Hepatocyte (in vitro differentiated cells): ENCODE results near the gene PTPRM. TPM values are rescaled to one million over a fixed set of nuclear protein-coding genes. Genes with fewer than 3 reads are reported as not detected.

Experiments used
- DNase-seq: peaks from one replicate; pipeline ENCODE4 v3.0.0-alpha.2; 2016; ENCODE audit warnings: low spot score
- H2AFZ ChIP-seq: fragments of 200-600 bp; sonication (generic); 2 replicates; pipeline ENCODE4 v1.6.0; 2016; ENCODE audit warnings: antibody characterized with exemption, mild to moderate bottlenecking
- H3K27ac ChIP-seq: fragments of 200-600 bp; sonication (generic); 2 replicates; pipeline ENCODE4 v1.5.1; 2016; ENCODE audit warnings: mild to moderate bottlenecking
- H3K27me3 ChIP-seq: fragments of 200-600 bp; sonication (generic); 2 replicates; pipeline ENCODE4 v1.6.1; 2016
- H3K36me3 ChIP-seq: fragments of 200-600 bp; sonication (generic); replicated peaks from 2 replicates; pipeline ENCODE4 v1.5.1; 2016; ENCODE audit warnings: low read depth; ENCODE audit not compliant: insufficient read depth
- H3K4me1 ChIP-seq: fragments of 200-600 bp; sonication (generic); 2 replicates; pipeline ENCODE4 v1.5.1; 2016; ENCODE audit warnings: mild to moderate bottlenecking, moderate library complexity; ENCODE audit not compliant: insufficient read depth
- H3K4me2 ChIP-seq: fragments of 200-600 bp; sonication (generic); 2 replicates; pipeline ENCODE4 v1.6.0; 2016
- H3K4me3 ChIP-seq: fragments of 200-600 bp; sonication (generic); 2 replicates; pipeline ENCODE4 v1.5.1; 2016; ENCODE audit warnings: mild to moderate bottlenecking
- H3K79me2 ChIP-seq: fragments of 200-600 bp; sonication (generic); 2 replicates; pipeline ENCODE4 v1.6.0; 2017; ENCODE audit warnings: mild to moderate bottlenecking
- H3K9me2 ChIP-seq: fragments of 200-600 bp; sonication (generic); replicated peaks from 2 replicates; pipeline ENCODE4 v1.6.0; 2017; ENCODE audit warnings: mild to moderate bottlenecking; ENCODE audit not compliant: insufficient read depth
- H3K9me3 ChIP-seq: fragments of 200-600 bp; sonication (generic); 2 replicates; pipeline ENCODE4 v1.5.1; 2016; ENCODE audit warnings: low read depth, mild to moderate bottlenecking
- H4K20me1 ChIP-seq: fragments of 200-600 bp; sonication (generic); 2 replicates; pipeline ENCODE4 v1.6.0; 2016; ENCODE audit warnings: mild to moderate bottlenecking; ENCODE audit not compliant: insufficient read depth, poor library complexity, severe bottlenecking
- CTCF ChIP-seq: fragments of 200-600 bp; sonication (generic); IDR thresholded peaks from 2 replicates; pipeline ENCODE4 v1.5.1; 2016; ENCODE audit warnings: antibody characterized with exemption, mild to moderate bottlenecking; ENCODE audit not compliant: poor library complexity
- EZH2 ChIP-seq: fragments of 200-600 bp; sonication (generic); IDR thresholded peaks from 2 replicates; pipeline ENCODE4 v1.6.1; 2016; ENCODE audit warnings: antibody characterized with exemption, mild to moderate bottlenecking, borderline replicate concordance
- EZH2phosphoT487 ChIP-seq: fragments of 200-600 bp; sonication (generic); IDR thresholded peaks from one replicate; pipeline ENCODE4 v1.6.1; 2018; ENCODE audit warnings: antibody characterized with exemption, mild to moderate bottlenecking, low read depth, moderate library complexity; ENCODE audit not compliant: unreplicated experiment, severe bottlenecking
- WGBS: methylation state at CpG from one replicate; pipeline ENCODE4 v1.1.6; 2016; ENCODE audit warnings: low lambda C conversion rate; ENCODE audit errors: missing lambda C conversion rate; 5-methylcytosine and 5-hydroxymethylcytosine counted together
- polyA plus RNA-seq: library from polyadenylated mRNA; unstranded; fragments of >200 nt; fragmentation: Nextera tagmentation; extraction: Ambion mirVana; gene quantifications from 2 replicates; pipeline ENCODE4 v1.2.1, GENCODE V29; 2016
- total RNA-seq: library from RNA; depleted of rRNA; stranded (reverse); fragments of >200 nt; gene quantifications from 2 replicates; pipeline ENCODE4 v1.2.3, GENCODE V29; 2014

The PTPRM gene
- total and polyA plus RNA-seq, 2 experiments from 2014 or later = 26.1 to 47.4 TPM

GRCh38 chr18:8186413-8186812, 619.3 kb downstream of the PTPRM start:
- Histone ChIP-seq H3K27ac (no peak overlapping the region), H2AFZ (no peak overlapping the region), H3K9me2 (no peaks in the 10 kb centered on the region), H3K4me2 (no peak overlapping the region), H3K79me2 (no peaks in the 10 kb centered on the region), H3K36me3 (no peaks in the 10 kb centered on the region), H3K27me3 (no peaks in the 10 kb centered on the region), H3K4me1 (no peaks in the 10 kb centered on the region), H3K9me3 (no peaks in the 10 kb centered on the region), H4K20me1 (no peaks in the 10 kb centered on the region), H3K4me3 (no peak overlapping the region)
- WGBS = 91% methylated on average over 2 of the region's 2 CpGs
- TF ChIP-seq CTCF (no peak), EZH2phosphoT487 (no peak), EZH2 (no peak)
- DNase-seq = no peak

- no peak for DNase-seq
These were observed 621.1 kb downstream of the PTPRM start for GRCh38 chr18:8188184-8188583.

GRCh38 chr18:8190980-8191379, 623.9 kb downstream of the PTPRM start:
- Histone ChIP-seq H3K4me2 (no peak overlapping the region), H3K36me3 (no peaks in the 10 kb centered on the region), H2AFZ (no peak overlapping the region), H3K4me3 (no peak overlapping the region), H3K79me2 (no peaks in the 10 kb centered on the region), H3K4me1 (no peaks in the 10 kb centered on the region), H3K9me2 (no peaks in the 10 kb centered on the region), H3K27me3 (no peaks in the 10 kb centered on the region), H3K27ac (no peak overlapping the region), H4K20me1 (no peaks in the 10 kb centered on the region), H3K9me3 (no peaks in the 10 kb centered on the region)
- no peak for DNase-seq
- 93% methylated on average over 3 of the region's 3 CpGs for WGBS
- TF ChIP-seq EZH2 = no peak
- TF ChIP-seq EZH2phosphoT487 = no peak
- no peak for TF ChIP-seq CTCF

More at GRCh38 chr18:8188184-8188583, 621.1 kb downstream of the PTPRM start:
- Histone ChIP-seq H3K27ac (no peak overlapping the region), H3K27me3 (no peaks in the 10 kb centered on the region), H4K20me1 (no peaks in the 10 kb centered on the region), H3K79me2 (no peaks in the 10 kb centered on the region), H3K9me3 (no peaks in the 10 kb centered on the region), H3K4me2 (no peak overlapping the region), H3K4me3 (no peak overlapping the region), H2AFZ (no peak overlapping the region), H3K4me1 (no peaks in the 10 kb centered on the region), H3K36me3 (no peaks in the 10 kb centered on the region), H3K9me2 (no peaks in the 10 kb centered on the region)
- TF ChIP-seq EZH2phosphoT487 (no peak), EZH2 (no peak), CTCF (no peak)
- WGBS = 92% methylated on average over 7 of the region's 7 CpGs

- H3K36me3 ChIP-seq = no peaks in the 10 kb centered on the region
- H3K27me3 ChIP-seq = no peaks in the 10 kb centered on the region
- no peak overlapping the region for H3K27ac ChIP-seq
- no peaks in the 10 kb centered on the region for H3K9me2 ChIP-seq
- no peaks in the 10 kb centered on the region for H3K9me3 ChIP-seq
- no peaks in the 10 kb centered on the region for H3K79me2 ChIP-seq
- H2AFZ ChIP-seq = no peak overlapping the region
- no peak overlapping the region for H3K4me2 ChIP-seq
- no peak for DNase-seq
- TF ChIP-seq EZH2phosphoT487 (no peak), CTCF (no peak), EZH2 (no peak)
- no peaks in the 10 kb centered on the region for H4K20me1 ChIP-seq
- WGBS = 87% methylated on average over 6 of the region's 6 CpGs
- no peaks in the 10 kb centered on the region for H3K4me1 ChIP-seq
- no peak overlapping the region for H3K4me3 ChIP-seq
These were observed 627.3 kb downstream of the PTPRM start for GRCh38 chr18:8194431-8194830.
